Skin epidermis (tissue), 12 donors: ENCODE results near the gene BMP8B.
"Not testable (repeated sequence)": the region's sequence is repeated elsewhere in the genome, so short reads cannot be mapped to it uniquely, and the experiment has no call there.

Experiments
- H3K27ac ChIP-seq, 21 experiments: fragments of 200-600 bp; sonication (generic) in 11 of 21; one replicate each; pipeline ENCODE4 v1.5.0; 2020; ENCODE audit warnings: mild to moderate bottlenecking in 3 of 21, inconsistent platforms in 2 of 21, moderate library complexity in 2 of 21
- H3K4me3 ChIP-seq, 7 experiments: fragments of 200-600 bp; sonication (generic) in 2 of 7; one replicate each; pipeline ENCODE4 v1.5.0; 2020; ENCODE audit warnings: inconsistent platforms in 2 of 7, mild to moderate bottlenecking in 2 of 7, moderate library complexity in 1 of 7

The BMP8B gene

GRCh38 chr1:39816415-39817090 lies 27.9 kb upstream of the BMP8B start:
- Histone ChIP-seq H3K4me3 (peak overlapping the region in 1 of 7 experiments; percentile 12), H3K27ac (peak overlapping the region in 3 of 21 experiments; percentile 18 to 63 (median 58))

GRCh38 chr1:39812913-39813312 lies 24.2 kb upstream of the BMP8B start:
- Histone ChIP-seq H3K27ac (no peak overlapping the region), H3K4me3 (no peak overlapping the region)

- Histone ChIP-seq H3K27ac (no peak overlapping the region), H3K4me3 (no peak overlapping the region)
Observed at GRCh38 chr1:39808784-39809517, 20.3 kb upstream of the BMP8B start.

GRCh38 chr1:39805385-39805784 lies 16.7 kb upstream of the BMP8B start:
- Histone ChIP-seq H3K27ac (no peak overlapping the region), H3K4me3 (no peak overlapping the region)

- Histone ChIP-seq H3K27ac (no peak overlapping the region), H3K4me3 (no peak overlapping the region)
Observed at GRCh38 chr1:39802496-39803260, 14.0 kb upstream of the BMP8B start.

- Histone ChIP-seq H3K27ac (no peak overlapping the region), H3K4me3 (no peak overlapping the region)
Observed at GRCh38 chr1:39800471-39800835, 11.8 kb upstream of the BMP8B start.

- H3K4me3 ChIP-seq = peak overlapping the region in 2 of 7 experiments; percentile 11 to 26
- H3K27ac ChIP-seq = peak overlapping the region in 8 of 21 experiments; percentile 13 to 82 (median 72)
Observed at GRCh38 chr1:39799770-39800470, 11.3 kb upstream of the BMP8B start.

GRCh38 chr1:39798859-39799769 lies 10.4 kb upstream of the BMP8B start:
- H3K4me3 ChIP-seq = peak overlapping the region in 3 of 7 experiments; percentile 11 to 26 (median 18)
- H3K27ac ChIP-seq = peak overlapping the region in 11 of 21 experiments; percentile 13 to 82 (median 65)

GRCh38 chr1:39795651-39796050 lies 7.0 kb upstream of the BMP8B start:
- Histone ChIP-seq H3K4me3 (no peak overlapping the region), H3K27ac (no peak overlapping the region)

GRCh38 chr1:39791838-39792237 lies 3.2 kb upstream of the BMP8B start:
- no peak overlapping the region for H3K27ac ChIP-seq
- H3K4me3 ChIP-seq = no peak overlapping the region

- H3K4me3 ChIP-seq = peak overlapping the region in 6 of 7 experiments; percentile 33 to 59 (median 41)
- H3K27ac ChIP-seq = peak overlapping the region in 2 of 21 experiments; percentile 38 to 56
Observed at GRCh38 chr1:39789571-39790110, 976 bp upstream of the BMP8B start.

- Histone ChIP-seq H3K27ac (peak overlapping the region in 2 of 21 experiments; percentile 24 to 37), H3K4me3 (peak overlapping the region; percentile 27 to 59 (median 39))
Observed at GRCh38 chr1:39788426-39788757, 273 bp downstream of the BMP8B start.

GRCh38 chr1:39787964-39788363 lies 701 bp downstream of the BMP8B start:
- not testable (repeated sequence) for H3K27ac ChIP-seq
- peak overlapping the region in 1 of 7 experiments; percentile 59 for H3K4me3 ChIP-seq

- Histone ChIP-seq H3K27ac (no peak overlapping the region), H3K4me3 (no peak overlapping the region)
Observed at GRCh38 chr1:39787468-39787867, 1.2 kb downstream of the BMP8B start.

- not testable (repeated sequence) for H3K4me3 ChIP-seq, H3K27ac ChIP-seq
Observed at GRCh38 chr1:39787108-39787375, 1.6 kb downstream of the BMP8B start.

GRCh38 chr1:39786303-39787107 lies 2.2 kb downstream of the BMP8B start:
- not testable (repeated sequence) for H3K4me3 ChIP-seq, H3K27ac ChIP-seq

GRCh38 chr1:39782685-39783084 lies 6.0 kb downstream of the BMP8B start:
- H3K4me3 ChIP-seq, H3K27ac ChIP-seq: not testable (repeated sequence)

- H3K27ac ChIP-seq = no peak overlapping the region
- no peak overlapping the region for H3K4me3 ChIP-seq
Observed at GRCh38 chr1:39782103-39782502, 6.6 kb downstream of the BMP8B start.
